HG03520 (cell line): Measurements from ENCODE around the gene ECSIT.
"Not testable (repeated sequence)": the region's sequence is repeated elsewhere in the genome, so short reads cannot be mapped to it uniquely, and the experiment has no call there.

Source experiments
- ATAC-seq: cut with Tn5 transposase; IDR thresholded peaks from one replicate; pipeline ENCODE4 v1.9.1; 2021; ENCODE audit warnings: mild to moderate bottlenecking, moderate library complexity; ENCODE audit not compliant: unreplicated experiment

ECSIT gene

DNA sequence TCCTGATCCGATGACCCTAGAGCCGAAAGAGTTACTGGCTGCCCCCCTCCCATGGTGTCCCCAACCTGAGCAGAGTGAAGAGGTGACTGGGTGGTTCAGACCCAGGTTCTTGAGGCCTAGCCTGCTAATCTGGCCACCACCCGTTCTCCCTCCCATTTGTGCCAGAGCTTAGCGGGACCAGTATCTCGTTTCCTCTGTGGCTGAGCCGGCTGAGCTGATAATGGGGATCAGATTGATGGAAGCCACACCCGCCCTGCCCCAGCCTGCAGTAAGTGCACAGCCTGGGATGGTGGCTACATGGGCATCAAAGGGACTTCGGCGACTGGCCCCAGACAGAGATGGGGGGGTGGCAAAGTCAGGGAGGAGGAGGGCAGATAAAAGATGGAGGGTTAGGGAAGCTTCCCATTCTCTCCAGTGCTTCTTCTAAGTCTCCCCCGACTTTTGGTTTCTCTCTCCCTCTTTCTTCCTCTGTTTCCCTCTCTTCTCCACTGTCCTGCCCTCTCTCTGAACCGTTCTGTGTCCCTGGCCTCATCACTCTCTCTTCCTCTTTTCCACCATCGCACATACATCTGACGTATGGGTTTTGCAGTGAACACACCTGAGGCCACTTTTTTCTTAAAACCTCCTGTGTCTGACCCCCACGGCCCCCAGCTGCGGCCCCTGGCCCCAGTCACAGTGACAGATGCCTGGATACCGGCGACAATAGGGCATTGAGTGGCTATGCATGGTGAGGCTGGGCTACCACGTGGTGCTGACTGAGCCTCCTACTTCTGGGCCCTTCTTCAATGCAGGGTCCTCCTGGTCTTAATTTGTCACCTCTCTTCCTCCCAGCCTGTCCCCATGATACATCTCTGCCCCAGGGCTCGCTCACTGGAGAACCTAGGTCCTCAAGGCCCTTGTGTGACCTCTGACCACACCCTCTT is 50.5 kb downstream of the ECSIT start:
- ATAC-seq, result no peak

DNA sequence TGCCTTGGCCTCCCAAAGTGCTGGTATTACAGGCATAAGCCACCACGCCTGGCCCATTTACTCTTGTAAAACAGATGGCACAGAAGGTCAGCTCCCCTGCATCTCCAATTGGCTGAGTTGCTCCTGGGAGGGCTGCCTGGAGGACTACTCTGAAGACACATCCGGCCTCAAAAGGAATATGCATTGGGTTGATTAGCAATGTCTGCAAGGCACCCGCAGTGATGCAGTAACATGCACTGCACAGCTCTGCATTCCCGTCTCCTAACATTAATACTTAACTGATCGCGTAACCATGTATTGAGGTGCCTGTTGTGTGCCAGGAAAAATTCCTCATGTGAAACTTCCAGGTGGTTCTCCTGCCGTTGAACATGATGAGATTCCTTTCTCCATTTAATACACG is 53.1 kb downstream of the ECSIT start:
- ATAC-seq, result no peak

DNA sequence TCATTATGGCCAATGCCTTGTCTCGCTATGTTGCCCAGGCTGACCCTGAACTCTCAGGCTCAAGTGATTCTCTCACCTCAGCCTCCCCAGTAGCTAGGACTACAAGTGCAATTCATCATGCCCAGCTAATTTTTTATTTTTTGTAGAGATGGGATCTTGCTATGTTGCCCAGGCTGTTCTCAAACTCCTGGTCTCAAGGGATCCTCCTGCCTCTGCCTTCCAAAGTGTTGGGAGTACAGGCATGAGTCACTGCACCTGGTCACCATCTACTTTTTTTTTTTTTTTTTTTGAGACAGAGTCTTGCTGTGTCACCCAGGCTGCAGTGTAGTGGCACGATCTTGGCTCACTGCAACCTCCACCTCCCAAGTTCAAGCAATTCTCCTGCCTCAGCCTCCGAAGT is 53.6 kb downstream of the ECSIT start:
- not testable (repeated sequence) for ATAC-seq

DNA sequence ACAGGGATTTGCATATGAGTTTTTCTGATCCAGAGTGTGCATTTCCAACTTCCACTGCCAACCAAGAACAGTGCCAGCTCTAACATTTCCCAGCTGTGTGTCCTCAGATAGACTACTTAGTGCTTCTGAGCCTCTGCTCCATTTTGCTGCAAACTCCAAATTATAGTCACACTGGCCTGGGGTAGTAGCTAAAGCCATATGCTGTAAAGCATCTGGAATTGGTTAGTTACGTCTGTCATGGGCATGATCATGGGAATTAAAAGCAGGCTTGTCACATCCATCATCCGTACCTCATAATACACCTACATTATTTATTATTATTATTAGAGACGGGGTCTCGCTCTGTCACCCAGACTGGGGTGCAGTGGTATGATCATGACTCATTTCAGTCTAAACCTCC is 55.2 kb downstream of the ECSIT start:
- ATAC-seq, result no peak

DNA sequence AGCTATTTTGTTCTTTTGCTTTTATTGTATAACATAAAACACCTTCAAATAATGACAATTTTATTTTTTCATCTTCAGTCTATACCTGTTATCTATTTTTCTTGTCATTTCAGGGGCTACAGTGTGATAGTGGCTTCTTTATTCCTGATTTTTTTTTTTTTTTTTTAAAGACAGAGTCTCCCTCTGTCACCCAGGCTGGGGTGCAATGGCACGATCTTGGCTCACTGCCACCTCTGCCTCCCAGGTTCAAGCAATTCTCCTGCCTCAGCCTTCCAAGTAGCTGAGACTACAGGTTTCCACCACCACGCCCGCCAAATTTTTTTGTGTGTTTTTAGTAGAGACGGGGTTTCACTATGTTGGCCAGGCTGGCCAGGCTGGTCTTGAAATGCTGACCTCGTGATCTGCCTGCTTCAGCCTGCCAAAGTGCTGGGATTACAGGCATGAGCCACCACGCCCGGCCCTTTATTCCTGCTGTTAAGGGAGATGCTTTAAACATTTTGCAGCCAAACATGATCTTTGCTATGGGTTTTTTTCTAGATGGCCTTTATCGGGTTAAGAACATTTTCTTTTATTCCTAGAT is 60.6 kb downstream of the ECSIT start:
- not testable (repeated sequence) for ATAC-seq

DNA sequence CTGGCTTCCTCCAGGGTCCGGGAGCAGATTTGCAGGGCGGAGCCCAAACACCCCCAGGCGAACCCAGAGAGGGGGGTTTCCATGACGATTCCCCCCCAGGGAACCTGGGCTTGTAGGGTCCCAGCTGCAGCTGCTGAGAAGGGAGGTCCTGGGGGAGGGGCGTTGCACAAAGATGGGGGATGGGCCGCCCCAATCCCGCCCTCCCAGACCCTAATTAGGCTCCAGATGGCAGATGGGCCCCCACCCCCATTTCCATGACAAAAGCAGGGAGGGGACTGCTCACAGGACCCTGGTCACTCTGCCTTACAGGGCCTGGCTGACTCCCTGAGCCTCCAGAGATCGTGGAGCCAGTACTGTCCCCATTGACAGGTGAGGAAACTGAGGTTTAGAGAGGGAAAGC is 63.3 kb downstream of the ECSIT start:
- ATAC-seq, result no peak

DNA sequence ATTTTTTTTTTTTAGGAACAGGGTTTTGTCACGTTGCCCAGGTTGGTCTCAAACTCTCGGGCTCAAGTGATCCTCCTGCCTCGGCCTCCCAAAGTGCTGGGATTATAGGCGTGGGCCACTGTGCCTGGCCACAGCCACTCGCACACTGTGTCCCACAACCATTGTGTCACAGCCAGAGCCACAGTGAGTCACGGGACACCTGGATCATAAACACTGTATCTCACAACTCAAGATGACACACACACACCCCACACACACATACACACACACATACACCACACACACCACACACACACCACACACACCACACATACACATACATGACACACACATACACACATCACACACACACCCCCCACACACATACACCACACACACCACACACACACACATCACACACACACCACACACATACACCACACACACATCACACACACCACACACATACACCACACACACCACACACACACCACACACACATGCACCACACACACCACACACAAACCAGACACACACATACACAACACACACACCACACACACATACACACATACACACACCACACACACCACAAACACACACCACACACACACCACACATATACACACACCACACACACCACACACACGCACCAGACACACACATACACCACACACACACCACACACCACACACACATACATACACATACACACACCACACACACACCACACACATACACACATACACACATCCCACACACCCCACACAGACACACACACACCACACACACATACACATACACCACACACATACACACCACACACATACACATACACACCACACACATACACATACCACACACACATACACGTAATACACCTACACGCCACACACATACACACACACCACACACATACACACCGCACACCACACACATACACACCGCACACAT is 64.3 kb downstream of the ECSIT start:
- no peak for ATAC-seq

DNA sequence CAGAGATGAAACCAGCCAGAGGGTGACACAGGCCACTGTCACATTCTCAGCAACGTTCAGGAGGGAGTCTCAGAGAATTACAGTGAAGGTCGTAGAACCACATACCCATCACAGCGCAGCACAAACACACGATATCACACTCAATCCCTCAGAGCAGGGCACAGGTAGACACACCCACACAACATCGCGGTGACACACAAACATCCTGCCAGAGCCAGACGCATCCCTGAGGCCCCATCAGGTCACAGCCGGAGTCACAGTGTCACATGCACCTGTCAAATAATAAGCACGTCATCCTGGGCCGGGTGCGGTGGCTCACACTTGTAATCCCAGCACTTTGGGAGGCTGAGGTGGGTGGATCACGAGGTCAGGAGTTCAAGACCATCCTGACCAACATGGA is 65.5 kb downstream of the ECSIT start:
- ATAC-seq, result no peak

DNA sequence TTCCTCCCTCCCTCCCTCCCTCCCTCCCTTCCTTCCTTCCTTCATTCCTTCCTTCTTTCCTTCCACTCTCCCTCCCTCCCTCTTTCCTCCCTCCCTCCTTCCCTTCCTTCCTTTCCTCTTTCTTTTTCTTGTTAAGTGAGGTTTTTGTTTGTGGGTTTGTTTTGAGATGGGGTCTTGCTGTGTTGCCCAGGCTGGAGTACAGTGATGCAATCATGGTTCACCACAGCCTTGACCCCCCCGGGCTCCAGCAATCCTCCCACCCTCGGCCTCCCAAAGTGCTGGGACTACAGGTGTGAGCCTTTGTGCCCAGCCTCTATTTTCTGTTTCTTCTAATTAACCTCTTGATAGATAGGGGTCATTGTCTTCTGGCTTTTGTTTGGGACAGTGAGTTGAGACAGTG is 67.5 kb downstream of the ECSIT start:
- ATAC-seq, result no peak

DNA sequence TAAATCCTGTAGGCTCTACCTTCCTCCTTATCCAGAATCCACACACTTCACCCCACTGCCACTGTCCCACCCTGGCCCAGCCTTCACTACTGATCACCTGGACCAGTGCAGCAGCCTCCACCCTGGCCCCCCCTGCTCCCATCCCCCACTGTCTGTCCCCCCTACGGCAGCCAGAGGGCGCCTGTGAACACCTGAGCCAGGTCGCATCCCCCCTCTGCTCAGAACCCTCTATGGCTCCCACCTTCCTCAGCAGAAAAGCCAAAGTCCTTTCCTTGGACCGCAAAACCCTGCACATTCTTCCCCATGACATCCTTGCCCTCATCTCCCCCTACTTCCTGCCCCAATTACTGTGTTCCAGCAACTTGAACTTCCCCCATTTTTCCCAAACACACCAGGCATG is 68.7 kb downstream of the ECSIT start:
- no peak for ATAC-seq

DNA sequence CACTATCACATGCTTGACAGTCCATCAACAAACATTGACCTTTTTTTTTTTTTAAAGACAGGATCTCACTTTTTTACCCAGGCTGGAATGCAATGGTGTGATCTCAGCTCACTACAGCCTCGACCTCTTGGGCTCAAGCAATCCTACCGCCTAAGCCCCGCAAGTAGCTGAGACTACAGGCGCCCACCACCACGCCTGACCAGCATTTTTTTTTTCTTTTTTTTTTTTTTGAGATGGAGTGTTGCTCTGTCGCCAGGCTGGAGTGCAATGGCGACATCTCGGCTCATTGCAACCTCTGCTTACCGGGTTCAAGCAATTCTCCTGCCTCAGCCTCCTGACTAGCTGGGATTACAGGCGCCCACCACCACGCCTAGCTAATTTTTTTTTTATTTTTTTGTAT is 70.0 kb downstream of the ECSIT start:
- not testable (repeated sequence) for ATAC-seq

DNA sequence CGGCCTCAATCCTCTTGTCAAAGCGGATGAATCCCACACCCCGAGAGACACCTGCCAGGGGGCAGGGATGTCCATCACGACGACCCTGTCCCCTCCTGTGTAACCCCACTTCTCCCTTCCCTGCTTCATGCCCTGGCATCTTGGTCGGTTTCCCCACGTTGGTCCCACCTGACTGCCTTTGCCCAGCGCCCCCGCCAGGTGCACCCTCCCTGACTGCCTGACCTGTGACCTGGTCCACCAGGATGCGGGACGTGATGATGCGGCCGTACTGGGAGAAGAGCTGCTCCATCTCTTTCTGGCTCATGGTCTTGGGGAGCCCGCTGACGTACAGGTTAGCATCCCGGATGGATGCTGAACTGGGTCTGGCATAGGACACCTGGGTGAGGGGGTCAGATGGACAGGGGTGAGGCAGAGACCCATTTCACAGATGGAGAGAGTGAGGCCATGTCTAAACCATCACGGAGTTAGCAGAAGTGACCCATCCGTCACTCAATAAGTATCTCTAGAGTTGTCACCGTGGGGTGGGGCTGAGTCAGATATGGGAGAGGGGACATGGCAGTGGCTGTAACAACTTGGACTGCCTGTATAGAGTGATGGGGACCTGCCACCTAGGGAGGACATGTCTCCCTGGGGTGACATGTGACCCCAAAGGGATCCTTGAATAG is 70.6 kb downstream of the ECSIT start:
- no peak for ATAC-seq

DNA sequence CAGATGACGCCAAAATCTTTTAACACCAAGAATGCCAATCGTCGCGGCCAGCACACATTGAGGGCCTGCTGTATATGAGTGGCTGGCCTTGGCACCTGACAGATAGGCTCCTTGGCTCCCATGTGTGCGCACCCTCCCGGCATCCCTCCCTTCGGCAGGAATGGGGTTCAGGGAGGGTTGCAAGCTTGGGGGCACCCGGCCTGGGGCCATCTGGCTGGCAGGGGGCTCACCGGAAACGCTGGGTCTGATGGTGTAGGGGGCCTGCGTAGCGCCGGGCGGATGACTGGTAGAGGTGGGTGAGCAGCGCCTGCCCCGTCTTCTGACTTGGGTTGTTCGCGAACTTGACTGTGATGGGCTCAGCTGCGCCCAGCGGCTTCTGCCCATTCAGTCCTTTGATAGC is 71.1 kb downstream of the ECSIT start:
- no peak for ATAC-seq

DNA sequence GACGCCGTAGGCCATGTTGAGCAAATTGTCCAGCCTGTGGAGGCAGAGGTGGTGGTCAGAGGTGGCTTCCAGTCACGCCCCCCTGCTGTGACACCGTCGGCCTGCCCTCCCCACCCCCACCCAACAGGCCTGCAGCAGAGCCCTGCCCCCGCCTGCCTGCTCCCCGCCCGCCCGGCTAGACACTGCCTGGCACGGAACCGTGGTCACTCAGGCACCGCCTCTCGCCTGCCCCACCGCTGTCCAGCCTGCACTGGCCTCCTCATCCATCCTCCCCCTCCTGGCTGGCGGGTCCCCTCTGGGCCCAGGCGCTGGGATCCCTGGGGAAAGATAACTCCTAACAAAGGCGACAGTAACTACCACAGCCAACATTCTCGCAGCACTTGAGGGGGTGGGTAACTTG is 71.8 kb downstream of the ECSIT start:
- no peak for ATAC-seq

DNA sequence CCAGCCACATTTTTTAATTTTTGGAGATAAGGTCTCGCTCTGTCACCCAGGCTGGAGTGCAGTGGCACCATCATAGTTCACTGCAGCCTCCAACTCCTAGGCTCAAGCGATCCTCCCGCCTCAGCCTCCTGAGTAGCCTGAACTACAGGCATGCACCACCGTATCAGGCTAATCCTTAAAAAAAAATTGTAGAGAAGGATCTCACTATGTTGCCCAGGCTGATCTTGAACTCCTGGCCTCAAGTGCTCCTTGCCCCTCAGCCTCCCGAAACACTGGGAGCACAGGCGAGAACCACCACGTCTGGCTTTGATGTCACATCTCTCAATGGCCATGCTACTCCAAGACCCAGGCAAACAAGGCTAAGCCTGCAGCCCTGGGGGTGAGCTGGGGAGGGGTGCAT is 72.3 kb downstream of the ECSIT start:
- no peak for ATAC-seq
